Kidney (tissue), 14 donors: ENCODE measurements around the gene POLR3H. TPM values are rescaled to one million over a fixed set of nuclear protein-coding genes. Genes with fewer than 3 reads are reported as not detected.

Experiments used
- DNase-seq, 5 donors: peaks; one replicate each; pipeline ENCODE4 v3.0.0-alpha.2; 2013 to 2020
- FAIRE-seq: peaks from 2 replicates; lab custom pipeline; 2012; peaks lifted over from hg19 to GRCh38; lab: Jason Lieb, UNC
- H3K27ac ChIP-seq, 2 donors: one replicate each; pipeline ENCODE4 v1.7.0; 2013; ENCODE audit warnings: low read depth in 2 of 2, low read length in 2 of 2, inconsistent platforms in 1 of 2
- H3K27me3 ChIP-seq: one replicate; pipeline ENCODE4 v1.7.1; 2013; ENCODE audit warnings: low read length, inconsistent platforms; ENCODE audit not compliant: control insufficient read depth, insufficient read depth
- H3K36me3 ChIP-seq, 3 donors: one replicate each; pipeline versions ENCODE4 v1.7.0 to v1.7.1; 2013; ENCODE audit warnings: low read length in 3 of 3, control low read depth in 1 of 3, inconsistent platforms in 1 of 3; ENCODE audit not compliant: insufficient read depth in 3 of 3, control insufficient read depth in 2 of 3
- H3K4me1 ChIP-seq, 3 donors: one replicate each; pipeline versions ENCODE4 v1.7.0 to v1.7.1; 2013; ENCODE audit warnings: low read length in 3 of 3, inconsistent platforms in 1 of 3, low read depth in 1 of 3; ENCODE audit not compliant: control insufficient read depth in 2 of 3, insufficient read depth in 2 of 3
- H3K4me3 ChIP-seq, 3 donors: one replicate each; pipeline versions ENCODE4 v1.7.0 to v1.8.1; 2013; ENCODE audit warnings: low read length in 3 of 3, control low read depth in 1 of 3, inconsistent platforms in 1 of 3
- H3K9ac ChIP-seq, 3 donors: one replicate each; pipeline versions ENCODE4 v1.7.0 to v1.7.1; 2013; ENCODE audit warnings: low read length in 3 of 3, control low read depth in 1 of 3, inconsistent platforms in 1 of 3
- H3K9me3 ChIP-seq, 3 donors: one replicate each; pipeline versions ENCODE4 v1.7.0 to v1.7.1; 2013; ENCODE audit warnings: low read length in 3 of 3, control low read depth in 1 of 3, inconsistent platforms in 1 of 3; ENCODE audit not compliant: control insufficient read depth in 2 of 3, insufficient read depth in 1 of 3
- intact Hi-C: fragments of 100-400 bp; cut with DNase I; formaldehyde crosslinking; loops from one replicate; pipeline ENCODE4 v1.11.1; 2022
- polyA plus RNA-seq: library from polyadenylated mRNA; stranded (reverse); fragments of 350-450 nt; fragmentation: Illumina TruSeq; extraction: RNeasy Lipid Tissue Mini Kit (QIAGEN cat#74804); gene quantifications from one replicate; pipeline ENCODE4 v1.2.3, GENCODE V29; 2014; ENCODE audit warnings: low read depth, low replicate concordance; ENCODE audit not compliant: insufficient read depth
- total RNA-seq: library from RNA; stranded (reverse); fragmentation: NEBNext Ultra II Directional; extraction: Animal tissue kit (Norgen Biotek cat#: 25700); gene quantifications from one replicate; pipeline ENCODE4 v1.2.1, GENCODE V29; 2021
- TF ChIP-seq, protein P1 (sequence below): IDR thresholded peaks from 3 replicates; pipeline ENCODE4 v1.5.1; 2012; ENCODE audit warnings: mild to moderate bottlenecking, moderate library complexity, borderline replicate concordance; ENCODE audit not compliant: insufficient read depth; ENCODE audit errors: extremely low read depth
- donor health status: control.
- donor health status: control.
- donor health status: control.
- donor health status: control.
- donor health status: control.
- donor health status: DM: yes; HTN: yes; CAD: no.
- donor health status: Normal renal cell carcinoma (clear cell type).

POLR3H gene
- total and polyA plus RNA-seq, 2 donors from 2014 or later, result 37.4 to 39.4 TPM

DNA sequence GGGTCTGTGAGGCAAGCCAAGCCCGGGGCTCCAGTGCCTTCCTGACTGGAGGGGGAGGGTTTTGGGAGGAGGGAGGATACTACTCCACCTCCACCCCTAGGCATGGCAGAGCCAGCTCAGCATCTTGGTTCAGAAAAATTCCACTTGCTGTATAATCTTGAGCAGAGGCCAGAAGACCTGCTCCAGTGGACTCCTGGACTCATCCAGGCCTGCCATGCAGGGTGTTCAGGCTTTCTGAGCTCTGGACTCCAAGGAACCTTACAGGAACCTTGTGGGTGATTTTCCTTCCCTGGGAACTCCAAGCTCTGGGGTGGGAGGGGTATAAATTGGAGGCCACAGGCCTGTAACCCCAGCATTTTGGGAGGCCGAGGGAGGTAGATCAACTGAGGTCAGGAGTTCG lies 26.0 kb upstream of the POLR3H start:
- peaks cover 0 to 12% (median 0%) of the 10 kb centered on the region in 3 donors for H3K4me1 ChIP-seq
- H3K4me3 ChIP-seq, result no peak overlapping the region
- TF ChIP-seq, protein P1, sequence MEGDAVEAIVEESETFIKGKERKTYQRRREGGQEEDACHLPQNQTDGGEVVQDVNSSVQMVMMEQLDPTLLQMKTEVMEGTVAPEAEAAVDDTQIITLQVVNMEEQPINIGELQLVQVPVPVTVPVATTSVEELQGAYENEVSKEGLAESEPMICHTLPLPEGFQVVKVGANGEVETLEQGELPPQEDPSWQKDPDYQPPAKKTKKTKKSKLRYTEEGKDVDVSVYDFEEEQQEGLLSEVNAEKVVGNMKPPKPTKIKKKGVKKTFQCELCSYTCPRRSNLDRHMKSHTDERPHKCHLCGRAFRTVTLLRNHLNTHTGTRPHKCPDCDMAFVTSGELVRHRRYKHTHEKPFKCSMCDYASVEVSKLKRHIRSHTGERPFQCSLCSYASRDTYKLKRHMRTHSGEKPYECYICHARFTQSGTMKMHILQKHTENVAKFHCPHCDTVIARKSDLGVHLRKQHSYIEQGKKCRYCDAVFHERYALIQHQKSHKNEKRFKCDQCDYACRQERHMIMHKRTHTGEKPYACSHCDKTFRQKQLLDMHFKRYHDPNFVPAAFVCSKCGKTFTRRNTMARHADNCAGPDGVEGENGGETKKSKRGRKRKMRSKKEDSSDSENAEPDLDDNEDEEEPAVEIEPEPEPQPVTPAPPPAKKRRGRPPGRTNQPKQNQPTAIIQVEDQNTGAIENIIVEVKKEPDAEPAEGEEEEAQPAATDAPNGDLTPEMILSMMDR, result no peak
- no peak overlapping the region for H3K27ac ChIP-seq
- intact Hi-C loops, result no loop called here
- FAIRE-seq, result no peak
- DNase-seq, result no peak
- no peaks in the 10 kb centered on the region for H3K27me3 ChIP-seq
- H3K9me3 ChIP-seq, result no peaks in the 10 kb centered on the region
- H3K36me3 ChIP-seq, result peaks cover 0 to 2% (median 0%) of the 10 kb centered on the region in 3 donors
- H3K9ac ChIP-seq, result no peak overlapping the region

DNA sequence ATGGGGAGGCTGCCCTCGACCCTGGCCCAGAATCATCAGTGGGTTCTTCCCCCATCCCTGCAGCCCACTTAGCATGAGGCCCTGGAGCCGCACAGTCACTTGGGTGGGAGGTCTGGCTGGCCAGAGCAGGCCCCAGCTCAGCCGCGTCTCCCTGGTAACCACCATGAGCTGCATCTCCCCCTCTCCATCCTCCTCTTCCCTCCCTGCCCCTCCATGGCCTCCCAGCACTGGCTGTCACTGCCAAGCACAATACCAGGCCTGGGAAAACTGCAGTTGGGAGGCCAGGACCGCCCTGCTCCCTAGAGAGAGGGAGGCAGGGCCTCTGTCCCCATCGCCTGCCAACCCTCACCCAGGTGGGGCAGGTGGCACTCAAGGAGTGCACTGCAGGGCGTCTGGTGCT lies 24.5 kb upstream of the POLR3H start:
- FAIRE-seq, result no peak
- intact Hi-C loops, result no loop called here
- TF ChIP-seq, protein P1, result no peak
- peaks cover 0 to 2% (median 0%) of the 10 kb centered on the region in 3 donors for H3K36me3 ChIP-seq
- H3K4me3 ChIP-seq, result no peak overlapping the region
- DNase-seq, result peak in 4 of 5 donors; percentile 49 to 63 (median 50)
- no peaks in the 10 kb centered on the region for H3K27me3 ChIP-seq
- H3K27ac ChIP-seq, result peak overlapping the region in 1 of 2 donors; percentile 5
- H3K9ac ChIP-seq, result no peak overlapping the region
- H3K4me1 ChIP-seq, result peaks cover 0 to 9% (median 0%) of the 10 kb centered on the region in 3 donors
- H3K9me3 ChIP-seq, result no peaks in the 10 kb centered on the region

GRCh38 chr22:41567512-41567768 lies 23.2 kb upstream of the POLR3H start:
- DNase-seq (no peak), FAIRE-seq (no peak)
- Histone ChIP-seq H3K4me1 (peaks cover 0 to 16% (median 10%) of the 10 kb centered on the region in 3 donors), H3K27ac (no peak overlapping the region), H3K27me3 (no peaks in the 10 kb centered on the region), H3K36me3 (peaks cover 0 to 1% (median 0%) of the 10 kb centered on the region in 3 donors), H3K9me3 (no peaks in the 10 kb centered on the region), H3K4me3 (no peak overlapping the region), H3K9ac (peak overlapping the region in 1 of 3 donors; percentile 35)
- TF ChIP-seq, protein P1, result no peak
- intact Hi-C loops, result no loop called here

DNA sequence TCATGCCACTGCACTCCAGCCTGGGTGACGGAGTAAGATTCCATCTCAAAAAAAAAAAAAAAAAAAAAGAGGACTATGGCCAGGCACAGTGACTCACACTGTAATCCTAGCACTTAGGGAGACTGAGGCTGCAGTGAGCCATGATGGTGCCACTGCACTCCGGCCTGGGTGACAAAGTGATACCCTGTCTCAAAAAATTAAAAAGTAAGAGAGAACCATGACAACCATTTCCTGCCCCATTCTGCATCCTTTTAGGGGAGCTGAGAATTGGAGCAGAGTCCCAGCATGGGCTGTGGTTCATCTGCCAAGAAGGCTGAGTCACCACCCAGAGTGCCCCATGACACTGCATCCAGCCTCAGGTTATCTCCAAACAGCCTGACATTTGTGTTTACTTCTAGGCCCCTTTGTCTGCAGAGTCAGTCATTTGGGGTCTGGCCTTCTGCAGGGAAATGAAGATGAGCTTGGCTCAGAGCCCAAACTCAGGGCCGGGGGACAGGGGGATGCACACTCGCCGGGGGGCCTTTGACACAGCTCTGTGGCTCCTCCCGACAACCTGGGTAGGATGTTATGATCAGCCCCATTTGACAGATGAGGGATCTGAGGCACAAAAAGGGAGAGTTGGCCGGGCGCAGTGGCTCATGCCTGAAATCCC lies 21.3 kb upstream of the POLR3H start:
- intact Hi-C loops, result no loop called here
- no peak for DNase-seq
- H3K9ac ChIP-seq, result no peak overlapping the region
- TF ChIP-seq, protein P1, result no peak
- H3K9me3 ChIP-seq, result no peaks in the 10 kb centered on the region
- FAIRE-seq, result no peak
- no peak overlapping the region for H3K4me3 ChIP-seq
- H3K27ac ChIP-seq, result no peak overlapping the region
- no peaks in the 10 kb centered on the region for H3K36me3 ChIP-seq
- H3K27me3 ChIP-seq, result no peaks in the 10 kb centered on the region
- H3K4me1 ChIP-seq, result peaks cover 0 to 19% (median 10%) of the 10 kb centered on the region in 3 donors
